Smooth muscle cell (in vitro differentiated cells): ENCODE measurements around the gene SLC6A18. TPM values are rescaled to one million over a fixed set of nuclear protein-coding genes. Genes with fewer than 3 reads are reported as not detected.

Experiments
- DNase-seq: peaks from one replicate; lab custom pipeline; 2025; ENCODE audit not compliant: unreplicated experiment; lab: John Stamatoyannopoulos, UW
- H2AFZ ChIP-seq: fragments of 200-600 bp; sonication (generic); 2 replicates; pipeline ENCODE4 v1.6.0; 2016; ENCODE audit warnings: antibody characterized with exemption, low read depth, mild to moderate bottlenecking
- H3F3A ChIP-seq: fragments of 200-600 bp; sonication (generic); 2 replicates; pipeline ENCODE4 v1.6.0; 2017; ENCODE audit warnings: antibody characterized with exemption, low read depth
- H3K27ac ChIP-seq: fragments of 200-600 bp; sonication (generic); 2 replicates; pipeline ENCODE4 v1.5.1; 2016; ENCODE audit warnings: low read depth, mild to moderate bottlenecking
- H3K27me3 ChIP-seq: fragments of 200-600 bp; sonication (generic); 2 replicates; pipeline ENCODE4 v1.6.1; 2016; ENCODE audit warnings: low read depth, mild to moderate bottlenecking
- H3K36me3 ChIP-seq: fragments of 200-600 bp; sonication (generic); 2 replicates; pipeline ENCODE4 v1.5.1; 2016; ENCODE audit warnings: low read depth
- H3K4me1 ChIP-seq: fragments of 200-600 bp; sonication (generic); 2 replicates; pipeline ENCODE4 v1.5.1; 2016; ENCODE audit warnings: low read depth
- H3K4me2 ChIP-seq: fragments of 200-600 bp; sonication (generic); 2 replicates; pipeline ENCODE4 v1.6.0; 2016; ENCODE audit warnings: mild to moderate bottlenecking
- H3K4me3 ChIP-seq: fragments of 200-600 bp; sonication (generic); 2 replicates; pipeline ENCODE4 v1.5.1; 2016; ENCODE audit warnings: mild to moderate bottlenecking
- H3K79me2 ChIP-seq: fragments of 200-600 bp; sonication (generic); 2 replicates; pipeline ENCODE4 v1.6.0; 2016; ENCODE audit warnings: low read depth, mild to moderate bottlenecking
- H3K9ac ChIP-seq: fragments of 200-600 bp; sonication (generic); 2 replicates; pipeline ENCODE4 v1.6.0; 2016; ENCODE audit warnings: low read depth
- H3K9me3 ChIP-seq: fragments of 200-600 bp; sonication (generic); replicated peaks from 2 replicates; pipeline ENCODE4 v1.5.1; 2016; ENCODE audit warnings: low read depth
- H4K20me1 ChIP-seq: fragments of 200-600 bp; sonication (generic); 2 replicates; pipeline ENCODE4 v1.6.0; 2016; ENCODE audit warnings: low read depth
- CTCF ChIP-seq: fragments of 200-600 bp; sonication (generic); IDR thresholded peaks from 2 replicates; pipeline ENCODE4 v1.5.1; 2017; ENCODE audit warnings: borderline replicate concordance, mild to moderate bottlenecking, antibody characterized with exemption; ENCODE audit not compliant: insufficient read depth, poor library complexity, severe bottlenecking
- WGBS: methylation state at CpG from one replicate; pipeline ENCODE4 v1.1.7; 2016; ENCODE audit warnings: low lambda C conversion rate; 5-methylcytosine and 5-hydroxymethylcytosine counted together
- polyA plus RNA-seq: library from polyadenylated mRNA; unstranded; fragments of >200 nt; fragmentation: Nextera tagmentation; extraction: Ambion mirVana; gene quantifications from 2 replicates; pipeline ENCODE4 v1.2.1, GENCODE V29; 2016
- total RNA-seq: library from RNA; depleted of rRNA; stranded (reverse); fragments of >200 nt; gene quantifications from 2 replicates; pipeline ENCODE4 v1.2.3, GENCODE V29; 2014

The SLC6A18 gene
- total and polyA plus RNA-seq, 2 experiments from 2014 or later, result not detected

DNA sequence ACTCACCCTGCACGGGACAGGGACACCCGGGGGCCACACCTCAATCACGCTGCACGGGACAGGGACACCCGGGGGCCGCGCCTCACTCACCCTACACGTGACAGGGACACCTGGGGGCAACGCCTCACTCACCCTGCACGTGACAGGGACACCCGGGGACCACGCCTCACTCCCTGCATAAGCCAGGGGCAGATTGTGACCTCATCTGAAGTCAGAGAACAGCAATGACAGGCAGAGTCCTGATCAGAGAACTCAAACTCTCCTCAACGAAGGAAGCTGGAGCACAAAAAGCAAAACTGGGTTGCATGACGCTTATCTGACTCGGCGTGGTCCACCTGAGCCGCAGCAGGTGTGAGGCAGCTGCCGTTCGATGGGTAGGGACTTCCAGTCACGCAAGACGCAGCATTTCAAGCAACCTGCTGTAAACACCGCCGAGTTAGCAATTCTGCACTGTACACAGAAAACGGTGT, 66.5 kb downstream of the SLC6A18 start:
- Histone ChIP-seq H3K36me3 (no peaks in the 10 kb centered on the region), H3K4me2 (no peak overlapping the region), H3K27me3 (peaks cover 39% of the 10 kb centered on the region), H3K79me2 (no peaks in the 10 kb centered on the region), H3K9me3 (no peaks in the 10 kb centered on the region), H4K20me1 (no peaks in the 10 kb centered on the region), H3F3A (no peaks in the 10 kb centered on the region), H3K27ac (no peak overlapping the region), H3K4me3 (no peak overlapping the region), H3K9ac (no peak overlapping the region), H2AFZ (no peak overlapping the region), H3K4me1 (no peaks in the 10 kb centered on the region)
- no peak for TF ChIP-seq CTCF
- WGBS, result 89% methylated on average over 24 of the region's 24 CpGs
- DNase-seq, result no peak

- no peak for DNase-seq
- Histone ChIP-seq H2AFZ (no peak overlapping the region), H3K4me2 (no peak overlapping the region), H3K36me3 (no peaks in the 10 kb centered on the region), H3K9ac (no peak overlapping the region), H3K4me3 (no peak overlapping the region), H4K20me1 (no peaks in the 10 kb centered on the region), H3F3A (no peaks in the 10 kb centered on the region), H3K4me1 (no peaks in the 10 kb centered on the region), H3K27ac (no peak overlapping the region), H3K9me3 (no peaks in the 10 kb centered on the region), H3K79me2 (no peaks in the 10 kb centered on the region), H3K27me3 (peaks cover 42% of the 10 kb centered on the region)
- 88% methylated on average over 6 of the region's 6 CpGs for WGBS
- no peak for TF ChIP-seq CTCF
These were observed 67.0 kb downstream of the SLC6A18 start for GRCh38 chr5:1292139-1292538.

DNA sequence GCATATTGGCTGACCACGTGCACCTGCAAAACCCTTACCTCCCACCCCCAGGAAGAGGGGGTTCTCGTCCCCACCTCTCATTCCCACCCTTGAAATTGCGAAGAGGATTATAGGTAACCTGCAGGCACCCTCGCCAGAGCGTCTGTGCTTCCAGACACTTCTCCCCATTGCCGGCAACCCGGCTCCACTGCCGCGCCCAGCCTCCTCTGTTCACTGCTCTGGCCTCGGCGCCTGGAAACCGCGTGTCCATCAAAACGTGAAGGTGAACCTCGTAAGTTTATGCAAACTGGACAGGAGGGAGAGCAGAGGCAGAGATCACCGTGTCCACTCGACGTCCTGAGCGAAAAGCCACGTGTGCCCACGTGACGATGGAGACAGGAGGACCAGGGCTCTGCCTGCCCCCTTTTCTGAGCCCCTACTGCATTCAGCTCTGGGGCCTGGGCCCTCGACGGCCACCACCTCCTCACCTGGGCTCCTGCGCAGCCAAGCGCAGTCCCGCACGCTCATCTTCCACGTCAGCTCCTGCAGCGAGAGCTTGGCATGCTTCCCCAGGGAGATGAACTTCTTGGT, 67.8 kb downstream of the SLC6A18 start:
- H3K4me2 ChIP-seq, result no peak overlapping the region
- H3K36me3 ChIP-seq, result no peaks in the 10 kb centered on the region
- no peaks in the 10 kb centered on the region for H3K4me1 ChIP-seq
- no peak for DNase-seq
- H3K9me3 ChIP-seq, result no peaks in the 10 kb centered on the region
- no peak overlapping the region for H3K27ac ChIP-seq
- no peak overlapping the region for H3K9ac ChIP-seq
- 98% methylated on average over 30 of the region's 30 CpGs for WGBS
- H2AFZ ChIP-seq, result no peak overlapping the region
- TF ChIP-seq CTCF, result no peak
- no peaks in the 10 kb centered on the region for H3F3A ChIP-seq
- H4K20me1 ChIP-seq, result no peaks in the 10 kb centered on the region
- H3K4me3 ChIP-seq, result no peak overlapping the region
- no peaks in the 10 kb centered on the region for H3K79me2 ChIP-seq
- peaks cover 46% of the 10 kb centered on the region for H3K27me3 ChIP-seq
